COLO829 (cell line): ENCODE measurements around the gene NLGN2.

ENCODE experiments used
- DNase-seq: peaks from one replicate; pipeline ENCODE4 v3.0.0; 2012; ENCODE audit warnings: low spot score

NLGN2 gene

GRCh38 chr17:7414837-7415236 is 7.2 kb downstream of the NLGN2 start:
- no peak for DNase-seq

GRCh38 chr17:7415784-7416183 is 8.1 kb downstream of the NLGN2 start:
- no peak for DNase-seq

- DNase-seq, result no peak
These were observed 8.7 kb downstream of the NLGN2 start for GRCh38 chr17:7416323-7416722.

GRCh38 chr17:7417056-7417655 is 9.5 kb downstream of the NLGN2 start:
- DNase-seq, result no peak

DNA sequence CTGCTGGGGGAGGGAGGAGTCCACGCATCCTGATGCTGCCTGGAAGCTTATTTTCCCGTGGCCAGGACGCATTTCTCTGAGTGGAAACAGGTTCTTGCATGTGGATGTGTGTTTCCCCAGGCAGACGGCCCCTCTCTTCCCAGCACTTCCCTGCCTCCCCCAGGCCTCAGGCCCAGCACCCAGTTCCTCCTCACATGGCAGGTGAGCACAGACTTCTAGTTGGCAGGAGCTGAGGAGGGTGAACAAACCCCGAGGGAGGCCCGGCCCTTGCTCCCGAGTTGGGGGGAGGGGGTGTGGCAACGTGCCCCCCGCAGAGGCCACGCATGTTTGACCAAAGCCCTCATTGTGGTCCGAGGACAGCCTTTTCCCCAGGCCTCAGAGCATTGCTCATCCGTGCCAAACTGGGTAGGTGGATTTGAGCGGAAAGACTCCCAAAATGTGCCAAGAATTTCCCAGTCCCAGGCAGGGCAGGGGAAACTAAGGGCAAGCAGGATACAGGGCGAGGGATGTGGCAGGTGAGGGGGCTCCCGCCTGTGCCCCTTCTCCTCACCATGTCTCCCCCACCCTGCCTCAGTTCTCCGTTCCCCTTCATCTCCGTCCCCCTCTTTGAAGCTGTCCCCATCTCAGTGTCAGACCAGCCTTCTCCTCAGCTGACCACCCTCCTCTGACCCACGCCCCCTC is 11.0 kb downstream of the NLGN2 start:
- no peak for DNase-seq

DNA sequence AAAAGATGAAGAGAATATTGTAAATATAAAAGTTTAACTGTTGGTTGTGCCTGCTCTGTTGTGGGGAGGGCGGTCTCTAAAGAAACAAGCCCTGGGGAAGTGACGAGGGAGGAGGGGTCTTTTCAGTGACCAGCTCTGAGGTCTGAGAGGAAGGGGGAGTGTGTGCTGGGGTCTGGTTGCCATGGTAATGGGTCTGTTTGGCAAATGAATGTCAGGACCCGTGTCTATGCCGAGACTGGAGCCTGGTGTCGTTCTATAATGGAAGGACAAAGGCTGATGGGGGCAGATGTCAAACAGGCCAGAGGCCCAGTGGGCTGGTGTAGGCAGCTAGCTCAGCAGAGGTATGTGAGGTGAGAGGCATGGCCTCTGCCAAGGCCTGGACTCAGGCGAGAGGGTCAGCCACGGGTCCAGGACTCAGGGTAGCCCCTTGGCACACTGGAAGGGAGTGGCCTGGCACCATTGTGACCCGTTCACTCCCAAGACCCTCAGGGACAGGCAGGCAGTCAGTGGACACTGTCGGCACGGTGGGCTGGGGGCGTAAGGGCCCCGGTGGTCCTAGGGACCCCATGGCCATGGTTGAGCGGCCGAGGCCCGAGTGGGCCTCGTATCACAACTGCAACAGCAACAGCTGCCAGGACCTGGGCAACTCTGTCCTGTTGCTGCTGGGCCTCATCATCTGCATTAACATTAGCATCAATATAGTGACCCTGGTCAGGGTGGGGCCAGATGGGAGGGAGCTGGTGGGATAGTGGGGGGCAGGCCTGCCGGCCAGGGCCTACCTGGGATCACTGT is 12.4 kb downstream of the NLGN2 start, which contains the start of gene SPEM1:
Gene SPEM1, plus strand, starts transcription at position 506 of the 792 bp plus-strand sequence. Its CDS starts 61 bp downstream, at position 567.
- no peak for DNase-seq

GRCh38 chr17:7421186-7421585 is 13.5 kb downstream of the NLGN2 start:
- no peak for DNase-seq

GRCh38 chr17:7423679-7424078 is 16.0 kb downstream of the NLGN2 start:
- no peak for DNase-seq

DNA sequence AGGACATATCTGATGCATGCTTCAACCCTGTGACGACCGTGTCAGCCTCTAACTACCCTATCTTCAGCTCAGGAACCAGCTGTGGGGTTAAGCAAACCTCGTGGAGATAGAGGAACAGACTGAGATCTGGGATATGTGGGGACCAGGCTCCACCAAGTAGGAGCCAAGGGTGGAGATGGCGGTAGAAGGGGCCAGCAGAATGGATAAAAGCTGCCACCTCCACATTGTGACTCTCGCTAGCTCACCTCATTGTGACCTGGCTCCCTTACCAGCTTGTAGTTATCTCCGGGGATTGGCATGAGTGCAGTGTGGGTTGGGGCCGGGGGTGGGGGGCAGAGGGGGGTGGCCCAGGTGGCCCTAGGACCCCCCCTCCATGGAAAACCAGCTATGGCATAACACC is 17.7 kb downstream of the NLGN2 start, which contains the start of gene SPEM2:
Gene SPEM2, plus strand, starts transcription at position 301 of the 400 bp plus-strand sequence. Its CDS starts 73 bp downstream, at position 374.
- no peak for DNase-seq

DNA sequence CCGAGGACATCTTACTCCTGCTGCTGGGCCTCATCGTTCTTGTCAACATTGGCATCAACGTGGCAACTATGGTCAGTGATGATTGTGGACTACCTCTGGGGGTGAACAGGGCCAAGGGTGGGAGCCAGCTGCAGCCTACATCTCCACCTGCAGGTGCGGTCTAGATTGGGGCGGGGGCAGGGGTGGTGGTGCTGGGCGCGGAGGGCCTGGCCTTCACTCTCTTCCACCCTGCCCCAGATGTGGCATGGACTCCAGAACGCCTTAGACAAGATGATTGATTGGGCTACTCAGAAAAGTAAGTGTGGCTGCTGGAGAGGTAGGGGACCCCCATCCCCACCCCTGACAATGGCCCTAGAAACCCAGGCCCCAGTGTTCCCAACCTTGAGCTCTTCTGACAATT is 18.1 kb downstream of the NLGN2 start:
- DNase-seq, result no peak

DNA sequence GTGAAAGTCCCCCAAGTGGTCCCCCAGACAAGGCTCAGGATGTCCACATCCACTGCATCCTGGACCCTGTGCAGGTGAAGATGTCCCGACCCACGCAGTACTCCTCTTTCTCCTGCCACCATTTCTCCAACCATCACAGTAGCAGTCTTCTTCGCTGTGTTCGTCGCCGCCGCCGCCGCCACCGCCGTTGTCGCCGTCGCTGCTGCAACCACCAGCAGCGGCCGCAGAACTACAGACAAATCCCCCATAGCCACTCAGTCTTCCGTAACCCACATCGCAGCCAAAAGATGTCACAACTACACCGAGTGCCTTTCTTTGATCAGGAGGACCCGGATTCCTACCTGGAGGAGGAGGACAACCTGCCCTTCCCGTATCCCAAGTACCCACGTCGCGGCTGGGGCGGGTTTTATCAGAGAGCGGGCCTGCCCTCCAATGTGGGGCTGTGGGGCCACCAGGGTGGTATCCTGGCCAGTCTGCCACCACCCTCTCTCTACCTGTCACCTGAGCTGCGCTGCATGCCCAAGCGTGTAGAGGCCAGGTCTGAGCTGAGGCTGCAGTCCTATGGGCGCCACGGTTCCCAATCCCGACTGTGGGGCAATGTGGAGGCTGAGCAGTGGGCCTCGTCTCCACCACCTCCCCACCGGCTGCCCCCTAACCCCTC is 18.7 kb downstream of the NLGN2 start:
- no peak for DNase-seq

GRCh38 chr17:7426896-7427489 is 19.3 kb downstream of the NLGN2 start:
- no peak for DNase-seq

DNA sequence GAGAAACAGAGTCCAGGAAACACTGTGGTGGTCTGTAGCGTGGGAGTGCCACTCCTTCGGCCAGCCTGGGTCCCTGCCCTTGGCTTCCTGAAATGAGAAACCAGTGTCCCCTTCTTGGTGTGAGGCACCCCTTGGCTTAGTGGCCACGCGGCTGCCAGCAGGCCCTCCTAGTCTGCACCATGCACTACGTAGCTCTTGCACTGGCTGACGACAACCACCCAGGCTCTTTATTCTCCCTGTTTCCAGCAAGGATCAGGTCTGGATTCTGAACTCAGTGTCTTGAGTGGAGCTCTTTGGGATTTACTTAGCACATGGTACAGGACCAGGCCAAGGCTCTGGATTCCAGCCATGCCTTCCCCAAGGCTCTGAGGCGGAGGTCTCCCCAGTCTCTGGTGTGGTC is 19.9 kb downstream of the NLGN2 start:
- no peak for DNase-seq

GRCh38 chr17:7428557-7428956 is 20.9 kb downstream of the NLGN2 start, which contains the start of gene SPEM3:
Gene SPEM3, plus strand, starts transcription at chr17:7428857. Its CDS starts 46 bp downstream, at chr17:7428903.
- DNase-seq, result no peak

DNA sequence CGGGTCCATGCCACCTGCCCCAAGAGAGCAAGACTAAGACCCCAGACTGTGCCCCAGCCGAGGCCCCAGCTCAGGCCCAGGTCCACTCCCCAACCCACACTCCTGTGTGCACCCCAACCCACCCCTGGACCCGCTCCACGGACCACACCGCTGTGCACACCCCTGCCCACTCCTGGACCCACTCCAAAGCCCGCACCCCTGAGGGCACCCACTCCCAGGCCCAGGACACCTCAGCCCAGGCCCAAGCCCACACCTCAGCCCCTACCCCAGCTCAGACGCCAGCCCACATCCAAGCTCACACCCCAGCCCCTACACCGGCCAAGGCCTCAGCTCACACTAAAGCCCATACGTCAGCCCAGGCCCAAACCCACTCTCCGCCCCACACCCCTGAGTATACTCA is 22.1 kb downstream of the NLGN2 start:
- DNase-seq, result no peak

DNA sequence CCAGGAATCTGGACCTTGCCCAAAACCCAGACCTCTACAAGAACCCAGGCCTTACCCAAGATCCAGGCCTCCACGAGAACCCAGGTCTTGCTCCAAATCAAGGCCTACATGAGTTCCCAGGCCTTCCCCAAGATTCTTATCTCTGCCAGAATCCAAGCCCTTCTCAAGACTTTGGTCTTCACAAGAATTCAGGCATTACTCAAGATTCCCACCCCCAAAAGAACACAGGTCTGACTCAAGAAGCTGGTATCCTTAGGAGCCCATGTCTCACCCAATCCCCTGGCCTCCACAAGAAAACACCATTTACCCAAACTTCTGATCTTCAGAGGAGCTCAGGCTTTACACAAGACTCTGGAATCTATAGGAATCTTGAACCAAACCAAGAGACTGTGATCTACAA is 23.6 kb downstream of the NLGN2 start:
- DNase-seq, result no peak

DNA sequence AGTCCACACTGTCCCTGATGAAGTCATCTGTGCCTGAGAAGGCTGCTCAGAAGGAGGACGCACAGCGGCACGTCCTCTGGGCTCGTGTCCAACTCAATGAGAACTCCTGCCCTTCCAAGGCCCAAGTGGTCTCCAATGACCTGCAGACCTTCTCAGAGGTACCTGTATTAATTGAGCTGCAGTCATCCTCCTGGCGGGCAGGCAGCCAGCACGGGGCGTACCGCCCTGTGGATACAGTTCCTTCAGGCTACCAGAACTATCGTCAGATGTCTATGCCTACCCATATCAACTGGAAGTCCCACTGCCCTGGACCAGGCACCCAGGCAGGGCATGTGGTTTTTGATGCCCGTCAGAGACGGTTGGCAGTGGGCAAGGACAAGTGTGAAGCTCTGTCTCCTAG is 24.7 kb downstream of the NLGN2 start:
- DNase-seq, result no peak

DNA sequence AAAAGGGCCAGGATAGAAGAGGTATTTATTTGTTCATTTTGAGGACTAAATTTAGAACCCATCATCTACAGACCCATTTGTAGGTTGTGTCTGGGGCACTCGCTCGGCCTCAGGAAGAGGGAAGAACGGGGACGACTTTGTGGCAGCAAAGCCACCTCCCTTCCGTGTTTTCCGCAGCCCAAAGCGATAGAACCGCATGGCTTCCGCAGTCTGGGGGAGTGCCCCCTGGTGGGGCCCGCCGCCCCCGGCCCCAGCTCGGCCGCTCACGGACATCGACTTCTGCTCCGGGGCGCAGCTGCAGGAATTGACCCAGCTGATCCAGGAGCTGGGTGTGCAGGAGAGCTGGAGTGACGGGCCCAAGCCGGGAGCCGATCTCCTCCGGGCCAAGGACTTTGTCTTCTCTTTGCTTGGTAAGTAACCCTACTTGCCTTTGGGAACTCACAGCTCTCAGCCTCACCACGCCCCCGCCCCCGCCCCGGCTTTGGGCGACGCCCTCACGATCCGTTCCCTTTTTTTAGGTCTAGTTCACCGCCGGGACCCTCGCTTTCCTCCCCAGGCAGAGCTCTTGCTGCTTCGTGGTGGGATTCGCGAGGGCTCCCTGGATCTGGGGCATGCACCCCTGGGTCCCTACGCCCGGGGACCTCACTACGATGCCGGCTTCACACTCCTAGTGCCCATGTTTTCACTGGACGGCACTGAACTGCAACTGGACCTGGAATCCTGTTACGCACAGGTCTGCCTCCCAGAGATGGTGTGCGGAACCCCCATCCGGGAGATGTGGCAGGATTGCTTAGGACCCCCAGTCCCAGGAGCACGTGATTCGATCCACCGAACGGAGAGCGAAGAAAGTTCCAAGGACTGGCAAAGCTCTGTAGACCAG is 28.3 kb downstream of the NLGN2 start:
- DNase-seq, result no peak

DNA sequence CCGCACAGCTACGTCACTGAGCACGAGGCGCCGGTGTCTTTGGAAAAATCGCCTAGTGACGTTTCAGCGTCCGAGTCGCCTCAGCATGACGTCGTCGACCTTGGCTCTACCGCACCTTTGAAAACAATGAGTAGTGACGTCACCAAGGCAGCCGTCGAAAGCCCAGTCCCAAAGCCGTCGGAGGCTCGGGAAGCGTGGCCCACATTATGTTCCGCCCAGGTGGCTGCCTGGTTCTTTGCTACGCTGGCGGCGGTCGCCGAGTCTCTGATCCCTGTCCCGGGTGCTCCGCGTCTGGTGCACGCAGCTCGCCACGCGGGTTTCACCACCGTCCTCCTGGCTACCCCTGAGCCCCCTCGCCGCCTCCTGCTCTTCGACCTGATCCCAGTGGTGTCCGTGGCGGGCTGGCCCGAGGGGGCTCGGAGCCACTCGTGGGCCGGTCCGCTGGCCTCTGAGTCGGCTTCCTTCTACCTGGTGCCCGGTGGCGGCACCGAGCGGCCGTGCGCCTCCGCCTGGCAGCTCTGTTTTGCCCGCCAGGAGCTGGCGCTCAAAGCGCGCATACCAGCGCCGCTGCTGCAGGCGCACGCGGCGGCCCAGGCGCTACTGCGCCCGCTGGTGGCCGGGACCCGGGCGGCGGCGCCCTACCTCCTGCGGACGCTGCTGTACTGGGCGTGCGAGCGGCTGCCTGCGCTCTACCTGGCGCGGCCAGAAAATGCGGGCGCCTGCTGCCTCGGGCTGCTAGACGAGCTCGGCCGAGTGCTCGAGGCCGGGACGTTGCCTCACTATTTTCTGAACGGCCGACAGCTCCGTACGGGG is 29.1 kb downstream of the NLGN2 start:
- DNase-seq, result peak; percentile 29

DNA sequence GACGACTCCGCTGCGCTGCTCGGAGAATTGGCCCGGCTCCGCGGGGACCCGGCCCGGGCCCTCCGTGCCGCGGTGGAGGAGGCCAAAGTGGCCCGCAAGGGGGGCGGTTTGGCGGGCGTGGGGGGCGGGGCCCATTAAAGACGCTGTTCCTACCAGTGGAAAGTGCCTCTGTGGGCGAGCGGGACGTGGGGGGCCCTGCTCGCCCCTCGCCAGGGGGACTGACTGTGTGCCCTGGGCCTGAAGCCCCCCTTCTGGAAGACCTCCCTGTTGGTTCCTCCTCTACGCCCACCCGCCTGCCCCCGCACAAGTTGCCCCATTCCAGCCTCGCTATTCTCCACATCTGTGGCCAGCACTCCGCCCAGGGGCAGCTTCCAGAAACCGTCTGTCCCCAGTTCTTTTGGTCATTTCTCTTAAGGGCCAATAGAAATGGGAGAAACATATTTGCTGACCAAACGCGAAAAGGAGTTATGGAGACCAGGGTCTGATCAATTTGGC is 29.8 kb downstream of the NLGN2 start:
- DNase-seq, result no peak
